HG03159 (cell line): ENCODE data around the gene RBP7.

Experiments used
- ATAC-seq: cut with Tn5 transposase; IDR thresholded peaks from one replicate; pipeline ENCODE4 v1.9.1; 2021; ENCODE audit warnings: mild to moderate bottlenecking, moderate library complexity; ENCODE audit not compliant: unreplicated experiment

The RBP7 gene

GRCh38 chr1:10064416-10065343 is 67.7 kb downstream of the RBP7 start:
- no peak for ATAC-seq

DNA sequence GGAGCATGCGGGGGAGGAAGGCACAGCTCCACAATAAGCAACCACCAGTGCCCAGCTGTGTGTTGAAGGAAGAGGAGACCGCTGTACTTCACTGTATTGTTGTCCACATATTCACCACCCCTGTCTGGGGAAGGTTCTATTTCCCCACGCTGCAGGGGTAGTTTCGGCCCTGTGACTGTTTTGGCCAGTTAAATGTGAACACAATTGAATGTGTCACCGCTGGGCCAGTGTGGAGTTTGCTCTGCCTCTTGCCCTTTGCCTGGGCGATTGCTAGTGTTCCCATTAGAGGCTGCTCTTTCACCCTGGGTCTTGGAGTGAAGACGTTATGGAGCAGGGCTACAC is 68.3 kb downstream of the RBP7 start:
- no peak for ATAC-seq
